GM19463 (cell line): Measurements from ENCODE around the gene PSMD6.

ENCODE experiments used
- ATAC-seq: cut with Tn5 transposase; IDR thresholded peaks from one replicate; pipeline ENCODE4 v1.9.1; 2021; ENCODE audit warnings: mild to moderate bottlenecking, moderate library complexity; ENCODE audit not compliant: unreplicated experiment

Gene PSMD6

DNA sequence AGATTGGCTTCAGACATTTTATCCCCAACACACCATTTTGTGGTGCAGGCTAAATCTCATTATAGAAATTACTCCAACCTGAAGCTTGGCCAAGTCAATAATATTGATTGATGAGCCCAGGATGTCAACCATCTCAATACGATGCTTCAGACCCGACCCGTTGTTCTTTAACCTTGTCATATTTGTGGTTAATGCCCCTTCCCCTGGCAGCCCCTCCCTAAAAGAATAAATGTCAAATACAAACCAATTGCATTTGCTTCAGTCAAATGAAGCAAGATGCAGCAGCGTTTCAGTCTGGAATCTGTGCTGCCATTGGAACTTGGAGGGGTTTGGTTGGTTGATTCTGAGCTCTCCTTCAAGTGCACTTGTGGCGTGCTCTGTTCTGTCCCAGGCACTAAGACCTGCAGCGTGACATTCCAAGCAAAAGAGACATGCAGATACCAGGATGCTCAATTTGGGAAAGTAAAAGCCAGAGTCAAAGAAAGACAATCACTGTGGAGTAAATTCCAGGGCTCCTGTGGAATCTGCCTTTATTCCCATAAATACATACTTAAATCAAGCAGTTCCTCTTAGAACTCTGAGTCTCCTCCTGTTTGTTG is 23.8 kb upstream of the PSMD6 start:
- ATAC-seq: no peak

DNA sequence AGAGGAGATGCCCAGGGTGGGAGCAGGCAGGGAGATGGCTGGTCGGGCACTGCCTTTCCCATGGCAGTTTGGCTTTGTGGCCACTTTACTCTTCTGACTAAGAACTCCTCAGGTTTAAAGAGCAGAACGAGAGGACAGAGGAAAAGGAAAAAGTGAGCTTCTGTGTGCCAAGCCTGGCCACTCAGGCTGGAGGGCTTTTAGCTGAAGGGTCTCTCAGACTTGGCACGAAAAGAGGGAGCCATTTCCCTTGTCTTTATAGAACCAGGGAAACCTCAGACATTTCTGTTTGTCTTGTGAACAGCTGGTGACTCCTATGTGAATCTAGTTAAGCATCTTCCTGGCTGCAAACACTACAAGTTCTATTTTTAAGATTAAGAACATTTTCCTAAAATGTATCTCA is 23.3 kb upstream of the PSMD6 start:
- ATAC-seq: no peak

DNA sequence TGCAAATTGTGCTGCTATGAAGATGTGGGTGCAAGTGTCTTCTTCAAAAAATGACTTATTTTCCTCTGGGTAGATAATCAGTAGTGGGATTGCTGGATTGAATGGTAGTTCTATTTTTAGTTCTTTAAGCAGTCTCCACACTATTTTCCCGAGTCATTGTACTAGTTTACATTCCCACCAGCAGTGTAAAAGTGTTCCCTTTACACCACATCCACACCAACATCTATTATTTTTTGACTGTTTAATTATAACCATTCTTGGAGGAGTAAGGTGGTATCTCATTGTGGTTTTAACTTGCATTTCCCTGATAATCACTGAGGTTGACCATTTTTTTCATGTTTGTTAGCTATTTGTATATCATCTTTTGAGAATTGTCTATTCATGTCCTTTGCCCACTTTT is 19.7 kb upstream of the PSMD6 start:
- no peak for ATAC-seq

DNA sequence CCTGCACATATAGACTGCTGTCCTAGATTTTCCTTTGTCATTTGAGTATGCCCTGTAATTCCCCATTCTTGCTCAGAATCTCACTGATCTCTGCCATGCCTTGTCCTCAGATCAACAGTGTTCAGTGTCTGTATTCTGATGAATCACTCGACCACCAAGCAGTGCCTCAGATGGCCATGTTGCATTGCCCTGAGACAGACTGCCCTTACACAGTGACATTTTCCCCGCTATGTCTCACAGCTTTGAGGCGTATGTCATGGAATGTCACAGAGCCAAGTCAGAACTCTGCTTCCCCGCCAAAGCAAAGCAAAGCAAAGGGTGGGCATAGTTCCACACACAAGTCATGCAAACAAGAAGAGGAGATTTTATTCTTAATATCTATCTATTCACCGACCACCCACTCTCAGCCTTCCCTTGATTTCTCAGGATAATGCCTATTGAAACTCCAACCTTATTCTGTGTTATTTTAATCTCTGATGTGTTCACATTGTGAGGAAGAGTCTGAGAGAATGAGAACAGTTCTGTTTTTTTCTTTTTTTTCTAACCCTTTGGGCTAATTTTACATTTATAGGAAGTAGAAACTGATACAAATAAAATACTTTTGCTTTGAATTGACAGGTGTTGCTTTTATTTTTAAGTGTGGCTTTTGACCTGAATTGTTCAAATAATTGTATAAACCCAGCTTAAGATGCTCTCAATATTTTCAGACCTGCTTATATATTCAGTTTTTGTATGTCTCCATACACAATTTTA is 16.9 kb upstream of the PSMD6 start:
- ATAC-seq: no peak

DNA sequence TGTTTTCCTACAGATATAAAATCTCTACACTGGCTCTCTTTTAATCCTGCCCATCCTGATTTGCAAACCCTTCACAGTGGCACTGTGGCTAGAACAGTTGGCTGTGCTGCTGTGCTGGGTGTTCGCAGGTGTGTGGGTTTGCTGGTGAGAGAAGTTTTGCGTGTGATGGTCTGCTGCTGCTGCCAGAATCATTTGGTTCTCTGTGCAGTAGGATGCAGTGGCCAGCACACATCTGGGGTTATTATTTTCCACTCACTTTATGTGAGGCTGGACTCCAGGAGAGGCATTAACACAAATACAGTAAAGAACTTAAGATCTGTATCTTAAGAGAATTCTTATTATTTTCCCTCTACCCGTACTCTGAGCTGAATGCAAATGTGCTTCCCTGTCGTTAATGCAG is 16.0 kb upstream of the PSMD6 start:
- no peak for ATAC-seq

DNA sequence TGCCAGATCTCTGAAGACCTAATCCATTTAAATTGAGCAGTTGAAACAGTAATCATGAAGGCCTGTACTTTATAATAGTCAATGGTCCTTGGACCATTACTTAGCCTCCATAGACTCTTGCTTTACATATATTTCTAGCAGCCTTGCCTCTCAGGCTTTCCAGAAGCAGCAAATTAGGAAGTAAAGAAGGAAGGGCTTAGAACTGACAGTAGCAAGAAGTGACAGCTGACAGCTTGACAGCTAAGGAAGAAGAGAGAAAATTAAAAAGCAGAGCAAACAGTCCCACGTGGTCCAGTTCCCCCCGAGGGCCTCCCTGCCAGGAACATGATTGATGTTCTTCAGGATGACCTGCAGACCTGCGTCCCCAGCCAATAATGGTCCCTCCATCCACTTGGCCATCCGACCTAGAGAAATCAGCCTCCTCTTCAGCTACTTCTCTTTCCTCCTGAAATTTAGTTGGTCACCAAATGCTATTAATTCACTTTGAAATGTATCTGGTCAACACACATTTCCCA is 15.0 kb upstream of the PSMD6 start:
- no peak for ATAC-seq

DNA sequence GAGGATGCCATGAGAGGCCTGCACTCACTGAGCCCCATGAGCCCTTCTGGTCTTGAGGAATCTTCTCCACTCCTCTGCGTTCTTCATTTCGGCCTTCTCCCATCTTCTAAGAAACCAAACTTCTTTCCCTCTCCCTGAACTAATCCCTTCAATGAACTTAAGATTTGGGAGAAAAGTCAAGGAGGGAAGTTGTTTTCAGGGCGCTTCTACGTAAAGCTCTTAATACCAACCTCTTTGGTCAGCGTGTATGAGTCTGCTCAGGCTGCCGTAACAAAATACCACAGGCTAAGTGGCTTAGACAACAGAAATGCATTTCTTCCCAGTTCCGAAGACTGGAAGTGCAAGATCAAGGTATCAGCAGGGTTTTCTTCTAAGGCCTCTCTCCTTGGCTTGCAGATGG is 13.8 kb upstream of the PSMD6 start:
- ATAC-seq: no peak

DNA sequence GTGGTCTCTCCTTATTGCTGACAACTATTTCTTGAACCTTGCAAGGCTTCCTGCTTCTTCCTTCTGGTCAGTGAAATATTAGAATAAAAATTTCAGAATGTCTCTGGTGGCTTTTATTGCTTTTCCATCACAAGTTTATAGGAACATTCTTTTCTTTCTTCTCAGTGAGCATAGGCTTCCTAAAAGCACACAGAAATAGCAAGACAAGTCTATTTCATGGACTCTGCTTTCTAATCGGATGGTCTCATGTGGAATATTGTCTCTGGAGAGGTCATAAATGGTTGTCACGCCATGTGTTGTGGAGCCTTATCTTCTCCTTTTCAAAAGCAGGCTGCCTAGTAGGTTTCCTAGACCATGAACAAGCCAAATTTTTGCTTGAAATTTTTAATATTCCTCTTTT is 9.8 kb upstream of the PSMD6 start:
- ATAC-seq: no peak

DNA sequence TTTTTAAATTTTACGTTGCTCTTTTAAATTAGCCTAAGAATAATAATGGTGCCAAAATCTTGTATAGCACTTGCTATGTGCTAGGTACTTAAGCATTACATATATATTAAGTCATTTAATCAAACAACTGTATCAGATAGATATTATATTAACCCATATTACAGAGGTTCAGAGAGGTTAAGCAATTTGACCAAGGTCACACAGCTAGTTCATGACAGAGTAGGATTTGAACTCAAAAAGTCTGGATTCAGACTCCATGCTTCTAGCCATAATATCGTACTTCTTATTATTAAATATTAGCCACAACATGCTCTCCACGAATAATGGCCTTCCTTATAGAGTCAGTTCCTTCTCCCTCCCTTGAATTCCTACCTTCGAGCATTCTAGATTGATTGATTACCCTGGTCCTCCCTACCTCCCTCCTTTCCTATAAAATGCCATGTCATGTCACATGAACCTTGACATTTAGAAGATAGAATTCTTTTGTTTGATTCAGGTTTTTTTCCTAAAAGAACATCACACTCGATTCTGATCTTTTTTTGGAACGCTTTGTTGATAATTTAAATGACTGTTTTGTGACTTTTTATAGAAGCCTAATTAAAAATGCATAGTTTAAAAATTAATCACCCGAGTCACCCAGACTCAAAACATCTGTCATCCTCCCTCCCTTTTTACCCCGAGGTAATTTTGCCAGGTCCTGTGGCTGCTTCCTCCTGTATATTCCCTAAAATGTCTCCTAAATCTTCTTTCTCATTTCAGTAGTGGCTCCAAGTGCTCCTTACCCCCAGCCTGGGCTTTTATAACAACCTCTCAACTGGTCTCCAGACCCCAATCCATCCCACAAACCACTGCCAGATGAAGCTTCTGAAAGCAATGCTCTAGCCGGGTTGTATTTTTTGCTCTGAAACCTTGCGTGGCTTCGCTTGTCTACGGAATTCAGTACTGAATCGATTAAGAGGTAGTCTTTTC is 8.5 kb upstream of the PSMD6 start:
- no peak for ATAC-seq

DNA sequence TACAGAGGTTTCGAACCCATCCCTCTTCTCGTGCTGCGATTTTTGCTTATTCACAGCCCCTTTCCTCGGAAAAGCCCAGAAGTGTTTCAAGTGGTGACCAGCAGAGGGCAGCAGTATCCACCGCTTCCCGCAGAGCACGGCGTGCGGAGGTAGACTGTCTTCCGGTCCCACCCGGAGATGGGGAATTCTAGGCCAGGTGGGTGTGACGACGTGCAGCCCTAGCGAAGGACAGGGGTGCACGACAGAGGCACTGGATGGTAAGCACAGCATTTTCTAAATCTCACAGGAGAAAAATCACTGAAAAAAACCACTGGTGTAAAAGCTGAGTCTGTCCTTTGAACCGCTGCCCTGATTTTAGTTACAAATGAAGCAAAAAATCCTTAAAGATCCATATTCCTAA is 7.4 kb upstream of the PSMD6 start:
- peak; percentile 97 for ATAC-seq

DNA sequence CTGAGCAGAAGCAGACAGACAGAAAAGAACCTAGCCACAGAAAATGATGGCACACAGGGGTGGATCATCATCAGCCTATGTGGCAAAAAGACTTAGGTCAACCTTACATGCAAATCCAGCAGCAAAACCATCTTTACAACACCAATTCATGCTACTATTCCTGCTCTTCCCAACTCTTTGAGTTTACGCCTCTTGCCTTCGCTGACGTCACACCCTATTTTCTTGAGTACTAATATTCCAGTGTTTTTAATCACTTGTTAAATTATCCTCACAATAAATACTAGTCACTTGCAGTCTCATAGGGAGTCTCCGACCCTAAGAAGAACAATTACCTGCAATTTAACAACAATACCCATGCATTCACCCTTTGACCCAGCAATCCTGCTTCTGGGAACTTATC is 6.0 kb upstream of the PSMD6 start:
- no peak for ATAC-seq

DNA sequence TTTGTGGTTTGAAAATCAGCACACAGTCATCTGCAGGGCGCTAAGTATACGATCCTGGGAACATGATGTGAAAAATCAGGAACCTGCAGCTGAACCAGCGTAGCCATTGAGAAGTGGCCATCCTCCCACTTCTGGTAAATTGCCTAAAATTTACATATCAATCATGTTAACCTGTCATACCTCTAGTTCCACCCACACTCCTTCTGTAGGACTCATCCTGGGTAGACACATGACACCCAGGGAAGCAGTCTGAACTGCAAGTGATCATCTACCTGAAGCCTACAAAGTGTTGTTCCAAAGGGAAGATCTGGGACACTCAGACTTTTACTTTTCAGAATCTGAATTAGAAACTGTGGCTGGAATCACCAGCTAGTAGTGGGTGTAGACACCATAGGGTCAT is 5.5 kb upstream of the PSMD6 start:
- no peak for ATAC-seq

DNA sequence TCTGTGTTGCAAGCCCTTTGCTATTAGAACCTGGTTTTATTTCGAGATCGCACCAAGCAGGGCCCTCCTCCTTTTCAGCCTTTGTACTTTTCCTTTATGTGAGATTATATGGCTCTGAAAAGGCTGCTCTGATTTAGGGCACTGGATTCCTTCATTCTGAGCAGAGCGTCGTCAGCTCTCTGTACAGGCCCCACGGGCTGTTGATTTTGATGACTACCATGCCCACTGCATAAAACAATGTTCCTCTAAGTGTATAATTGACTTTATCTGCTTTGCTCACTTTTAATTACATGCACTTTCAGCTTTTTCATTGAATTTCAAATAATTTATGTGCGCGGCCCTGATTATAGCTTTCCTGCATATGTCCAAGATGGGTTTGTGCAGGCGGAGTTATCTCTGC is 4.4 kb upstream of the PSMD6 start:
- no peak for ATAC-seq

DNA sequence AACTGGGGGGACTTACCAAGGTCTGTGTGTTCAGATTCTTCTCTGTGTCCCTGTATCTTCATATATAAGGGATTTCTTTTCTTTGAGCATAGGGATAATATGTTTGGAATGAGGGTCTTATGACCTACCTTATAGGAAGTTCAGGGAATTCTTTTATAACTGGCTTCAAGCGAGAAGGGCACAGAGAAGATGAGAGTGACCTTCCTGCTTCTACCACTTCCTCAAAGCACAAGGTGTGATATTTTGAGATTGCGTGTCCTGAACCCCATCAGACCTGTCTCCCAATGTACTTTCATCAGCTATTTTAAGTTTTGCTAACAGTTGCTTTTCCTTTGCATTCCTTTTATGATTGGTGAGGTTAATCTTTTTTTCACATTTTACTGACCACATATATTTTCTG is 3.1 kb upstream of the PSMD6 start:
- ATAC-seq: no peak

DNA sequence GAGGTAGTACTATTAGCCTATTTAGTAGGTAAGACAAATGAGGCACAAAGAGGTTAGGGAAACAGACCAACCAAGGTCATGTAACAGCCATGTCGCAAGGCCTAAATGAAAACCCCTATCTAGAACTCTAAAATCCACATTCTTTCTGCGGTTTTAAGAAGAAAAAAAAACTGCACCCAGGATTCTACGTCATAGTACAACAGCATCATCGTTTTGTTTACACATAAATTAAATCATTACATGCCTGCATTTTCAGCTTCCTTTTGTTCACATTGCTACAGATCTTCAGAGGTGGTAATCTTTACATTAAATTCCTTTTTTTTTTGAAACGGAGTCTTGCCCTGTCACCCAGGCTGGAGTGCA is 548 bp upstream of the PSMD6 start:
- ATAC-seq: no peak

DNA sequence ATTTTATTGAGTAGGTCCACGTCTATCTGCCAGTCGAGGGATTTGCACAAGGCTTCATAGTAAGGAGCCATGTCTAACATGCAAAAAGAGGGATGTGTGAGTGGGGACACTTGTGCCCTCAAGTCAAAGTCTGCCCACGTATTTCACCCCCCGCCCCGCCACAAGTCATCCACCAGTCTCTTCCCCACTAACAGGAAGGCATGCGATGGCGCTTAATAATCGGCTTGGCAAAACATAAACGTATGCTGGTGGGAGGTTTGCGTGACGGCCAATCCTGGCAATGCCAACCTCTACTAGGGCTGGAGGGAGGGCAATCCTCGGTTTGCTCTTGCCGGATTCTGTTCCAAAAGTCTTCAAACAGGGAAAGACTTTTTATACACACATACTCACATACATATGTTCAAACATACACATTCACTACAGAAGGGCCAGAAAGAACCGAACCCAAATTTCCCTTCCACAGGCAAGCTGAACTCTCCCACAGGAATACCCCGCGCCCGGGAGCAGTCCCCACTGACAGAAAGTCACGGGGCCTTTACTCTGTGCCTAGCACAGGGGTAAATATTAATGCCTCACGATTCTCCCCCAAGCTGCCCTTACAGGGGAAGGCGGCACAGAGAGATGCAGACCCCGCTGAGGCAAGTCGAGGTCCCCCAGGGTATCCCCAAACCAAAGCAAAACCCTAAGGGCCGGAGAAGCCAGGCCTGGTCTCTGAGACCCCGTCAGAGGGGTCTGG is 675 bp downstream of the PSMD6 start:
- ATAC-seq: no peak

DNA sequence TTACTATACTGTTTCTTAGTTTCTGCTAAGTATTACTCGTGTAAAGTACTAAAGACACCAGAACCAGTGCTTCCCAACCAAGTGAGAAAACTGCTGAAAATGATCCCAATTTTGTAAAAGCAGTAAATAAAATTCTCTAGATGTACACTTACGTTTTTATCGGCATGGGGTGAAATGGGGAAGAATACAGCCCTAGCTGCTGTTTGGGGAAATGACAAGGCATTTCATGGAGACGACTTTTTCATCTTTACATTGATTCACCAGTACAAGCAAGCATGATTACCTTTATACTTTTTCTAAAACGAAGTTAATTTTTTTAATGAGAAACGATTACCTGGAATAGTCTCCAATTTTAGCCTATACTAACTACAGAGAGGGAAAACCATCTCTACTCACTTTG is 1.4 kb downstream of the PSMD6 start:
- no peak for ATAC-seq

DNA sequence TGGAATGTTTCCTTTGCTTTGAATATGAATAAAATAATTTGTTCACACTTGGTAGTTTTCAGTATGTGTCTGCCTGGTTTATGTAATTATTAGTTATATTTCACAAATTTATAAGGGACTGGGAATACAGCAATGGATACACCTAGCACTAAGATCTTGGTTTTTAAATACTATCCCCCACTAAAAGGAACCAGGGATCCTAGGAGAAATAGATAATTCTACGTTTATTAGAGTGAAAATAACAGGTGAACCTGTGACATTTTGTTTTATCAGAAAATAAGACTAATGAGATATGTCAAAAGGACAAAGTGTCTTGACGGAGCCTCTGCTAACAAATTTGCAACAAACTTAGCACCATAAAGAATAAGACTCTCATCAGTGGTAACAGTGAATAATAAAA is 3.4 kb downstream of the PSMD6 start:
- no peak for ATAC-seq

DNA sequence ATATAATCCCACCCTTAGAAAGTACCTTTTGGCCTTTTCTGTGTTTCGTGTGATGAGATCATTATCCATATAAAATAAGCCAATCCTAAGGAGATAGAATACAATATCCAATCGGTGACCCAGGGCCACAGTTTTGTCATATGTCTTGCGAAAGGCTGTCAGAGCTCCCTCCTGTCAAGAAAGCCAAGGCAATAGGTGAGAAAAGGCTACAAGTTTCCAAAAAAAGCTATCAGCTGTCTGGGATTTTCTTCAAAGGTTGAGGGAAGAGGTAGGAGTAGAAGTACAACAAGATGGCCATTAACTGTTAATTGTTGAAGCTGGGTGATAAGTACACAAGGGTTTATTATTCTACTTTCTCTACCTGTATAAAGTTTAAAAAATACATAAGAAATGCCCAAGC is 4.0 kb downstream of the PSMD6 start:
- no peak for ATAC-seq

DNA sequence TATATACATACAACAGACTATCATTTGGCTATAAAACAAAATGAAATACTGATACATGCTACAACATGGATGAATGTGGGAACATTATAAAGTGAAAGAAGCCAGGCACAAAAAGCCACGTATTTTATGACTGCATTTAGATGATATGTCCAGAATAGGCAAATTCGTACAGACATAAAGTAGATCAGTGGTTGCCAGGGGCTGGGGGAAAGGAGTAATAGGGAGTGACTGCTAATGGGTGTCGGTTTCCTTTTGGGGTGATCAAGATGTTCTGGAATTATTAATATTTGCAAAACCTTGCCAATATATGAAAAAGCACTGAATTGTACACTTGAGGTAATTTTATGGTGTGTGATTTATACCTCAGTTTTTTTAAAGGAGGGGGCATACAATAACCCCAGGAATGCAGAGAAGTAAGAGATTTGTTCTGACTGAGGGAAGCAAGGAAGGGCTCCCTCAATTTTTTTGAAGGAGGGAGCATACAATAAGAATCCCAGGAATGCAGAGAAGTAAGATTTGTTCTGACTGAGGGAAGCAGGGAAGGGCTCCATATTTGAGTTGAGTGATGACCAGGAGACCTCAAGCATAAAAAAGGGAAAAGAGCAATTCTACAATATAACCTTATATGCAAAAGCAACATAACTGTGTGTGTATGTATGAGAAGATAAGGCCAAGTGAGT is 6.2 kb downstream of the PSMD6 start:
- ATAC-seq: no peak
